OCI-M2 (cell line): Measurements from ENCODE around the gene ANKRD22.
"Not testable (repeated sequence)": the region's sequence is repeated elsewhere in the genome, so short reads cannot be mapped to it uniquely, and the experiment has no call there.

Experiments
- DNase-seq: peaks from one replicate; lab custom pipeline; 2025; ENCODE audit not compliant: unreplicated experiment; lab: John Stamatoyannopoulos, UW

ANKRD22 gene

DNA sequence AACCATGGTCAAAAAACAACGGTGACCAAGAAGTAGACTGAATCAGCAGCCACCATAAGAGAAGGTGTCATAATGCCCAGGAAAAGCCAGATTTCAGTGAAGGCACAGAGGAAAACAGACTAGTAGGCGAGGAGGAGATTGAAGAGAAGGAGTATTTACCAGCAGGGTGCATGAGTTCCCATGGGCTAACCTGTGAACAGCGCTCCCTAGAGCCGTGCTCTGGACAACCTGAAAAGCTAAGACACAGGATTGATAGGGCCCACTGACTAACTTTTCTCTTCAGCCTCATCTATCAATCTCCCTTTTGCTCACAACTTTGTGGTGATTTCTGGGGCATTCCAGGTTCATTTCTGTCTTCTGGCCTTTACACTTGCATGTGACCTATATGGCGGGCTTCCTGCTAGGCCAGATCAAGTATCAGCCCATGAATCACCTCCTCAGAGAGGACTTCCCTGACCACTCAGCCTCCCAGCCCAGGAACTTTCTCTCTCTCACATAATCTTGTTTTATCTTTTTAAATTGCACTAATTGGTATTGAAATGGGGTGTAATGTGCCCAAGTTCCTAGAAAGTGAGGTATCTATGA lies 12.8 kb downstream of the ANKRD22 start:
- no peak for DNase-seq

DNA sequence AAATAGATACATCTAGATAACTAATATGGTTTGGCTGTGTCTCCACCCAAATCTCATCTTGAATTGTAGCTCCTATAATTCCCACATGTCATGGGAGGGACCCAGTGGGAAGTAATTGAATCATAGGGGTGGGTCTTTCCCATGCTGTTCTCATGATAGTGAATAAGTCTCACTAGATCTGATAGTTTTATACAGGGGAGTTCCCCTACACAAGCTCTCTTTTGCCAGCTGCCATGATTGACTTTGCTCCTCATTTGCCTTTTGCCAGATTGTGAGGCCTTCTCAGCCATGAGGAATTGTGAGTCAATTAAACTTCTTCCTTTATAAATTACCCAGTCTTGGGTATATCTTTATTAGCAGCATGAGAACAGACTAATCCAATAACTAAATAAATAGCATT lies 14.0 kb downstream of the ANKRD22 start:
- DNase-seq: not testable (repeated sequence)

DNA sequence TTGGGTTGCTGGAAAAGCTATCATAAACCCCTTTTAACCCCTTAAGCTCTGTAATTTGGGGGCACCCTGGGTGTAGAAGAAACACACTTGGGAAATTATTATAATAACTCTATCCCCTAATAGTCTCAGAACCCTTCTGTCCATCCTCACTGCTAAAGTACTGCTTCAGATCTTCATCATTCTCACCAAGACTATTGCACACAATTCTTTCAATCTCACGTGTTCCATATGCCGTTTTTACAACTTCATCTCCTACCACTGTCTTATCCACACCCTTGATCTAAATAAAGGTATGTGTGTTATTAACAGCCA lies 15.8 kb downstream of the ANKRD22 start:
- DNase-seq: no peak

DNA sequence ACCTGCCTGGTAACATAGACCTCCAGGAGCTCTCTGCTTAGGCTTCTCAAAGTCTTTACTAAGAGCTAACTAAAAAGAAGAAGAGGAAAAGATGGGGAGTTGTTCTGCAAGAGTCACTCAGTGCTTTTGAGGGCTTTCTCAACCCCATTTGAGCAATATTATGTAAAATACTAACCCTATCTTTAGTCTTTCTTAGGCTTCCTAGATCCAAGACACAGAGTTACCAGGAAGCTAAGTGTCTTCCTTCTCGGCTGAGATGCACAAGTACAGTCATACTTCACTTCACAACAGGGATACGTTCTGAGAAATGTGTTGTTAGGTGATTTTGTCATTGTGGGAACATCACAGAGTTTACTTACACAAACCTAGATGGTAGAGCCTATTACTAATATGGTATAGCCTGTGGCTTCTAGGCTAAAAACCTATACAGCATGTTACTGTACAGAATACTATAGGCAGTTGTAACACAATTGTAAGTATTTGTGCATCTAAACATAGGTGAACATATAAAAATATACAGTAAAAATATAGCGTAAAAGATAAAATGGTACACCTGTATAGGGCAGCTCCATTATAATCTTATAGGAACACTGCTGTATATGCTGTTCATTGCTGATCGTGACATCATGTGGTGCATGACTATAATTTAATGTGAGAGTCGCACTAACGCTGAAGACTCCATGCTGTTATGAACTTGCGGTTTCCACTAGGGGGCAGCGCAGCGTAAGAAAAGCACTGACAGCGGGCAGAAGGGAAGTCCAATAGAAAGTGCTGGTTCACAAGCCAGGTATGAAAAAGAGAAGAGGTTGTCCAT lies 16.3 kb downstream of the ANKRD22 start:
- DNase-seq: peak; percentile 27

DNA sequence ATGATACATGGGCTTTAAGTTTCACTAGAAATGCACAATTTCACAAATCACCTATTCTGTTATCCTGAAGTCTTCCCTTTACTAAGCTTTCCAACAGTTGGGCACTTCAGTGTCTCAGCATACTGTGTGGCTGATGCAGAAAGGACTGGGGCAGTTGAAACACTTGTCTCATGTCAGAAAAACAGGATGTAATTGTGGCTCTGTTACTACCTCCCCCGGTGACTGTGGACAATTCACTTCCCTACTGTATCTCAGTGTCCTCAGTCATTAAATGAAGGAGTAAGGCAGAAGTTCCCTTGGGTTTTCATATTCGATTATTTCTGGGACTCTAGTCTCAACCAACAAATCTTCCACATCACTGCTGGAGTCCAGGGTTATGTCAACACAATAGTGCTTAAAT lies 17.9 kb downstream of the ANKRD22 start:
- DNase-seq: peak; percentile 76

DNA sequence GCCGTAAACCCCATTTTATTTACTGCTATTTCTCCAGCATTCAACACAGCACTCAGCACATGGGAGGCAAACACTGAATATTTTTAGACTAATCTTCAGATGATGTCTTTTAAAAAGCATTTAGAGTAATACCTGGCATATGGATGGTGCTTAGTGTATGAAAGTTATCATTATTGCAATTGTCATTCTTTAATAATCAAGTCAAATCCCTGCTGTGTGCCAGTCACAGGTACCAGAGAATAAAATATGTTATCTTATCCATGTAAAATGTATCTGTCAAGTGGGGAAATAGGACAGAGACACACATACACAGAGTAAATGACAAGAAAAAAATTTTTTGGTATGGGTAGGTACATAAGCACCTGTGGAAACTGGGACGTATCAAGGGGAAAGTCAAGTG lies 18.5 kb downstream of the ANKRD22 start:
- DNase-seq: no peak

DNA sequence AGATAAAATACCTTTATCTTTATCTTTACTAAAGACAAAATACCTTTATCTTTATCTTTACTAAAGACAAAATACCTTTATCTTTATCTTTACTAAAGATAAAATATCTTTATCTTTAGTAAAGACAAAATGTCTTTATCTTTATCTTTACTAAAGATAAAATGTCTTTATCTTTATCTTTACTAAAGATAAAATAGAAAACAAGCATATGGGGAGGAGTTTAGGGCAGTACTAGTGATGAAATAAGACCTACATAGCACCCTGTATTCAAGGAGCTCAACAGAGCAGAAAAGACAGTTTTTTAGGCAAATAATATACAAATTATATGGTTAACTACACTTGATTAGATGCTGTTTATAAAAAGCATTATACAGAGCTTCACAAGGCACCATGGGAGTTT lies 19.3 kb downstream of the ANKRD22 start:
- no peak for DNase-seq

DNA sequence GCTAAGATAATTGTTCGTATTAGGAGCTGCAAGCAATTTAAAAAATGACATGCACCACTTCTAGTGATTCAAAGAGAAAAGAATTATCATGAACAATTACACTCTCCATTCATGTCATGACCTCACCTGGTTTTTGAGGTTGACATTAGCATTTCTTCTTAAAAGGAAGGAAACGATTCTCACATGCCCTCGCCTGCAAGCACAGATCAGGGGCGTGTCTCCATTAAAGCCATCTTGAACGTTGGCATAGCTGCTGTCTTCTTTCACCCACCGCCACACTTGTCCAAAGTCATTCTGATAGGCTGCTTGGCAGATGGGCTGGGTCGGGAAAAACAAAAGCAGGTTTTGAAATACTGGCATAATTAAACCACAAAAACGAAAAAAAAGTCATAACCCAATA lies 19.9 kb downstream of the ANKRD22 start:
- DNase-seq: no peak

DNA sequence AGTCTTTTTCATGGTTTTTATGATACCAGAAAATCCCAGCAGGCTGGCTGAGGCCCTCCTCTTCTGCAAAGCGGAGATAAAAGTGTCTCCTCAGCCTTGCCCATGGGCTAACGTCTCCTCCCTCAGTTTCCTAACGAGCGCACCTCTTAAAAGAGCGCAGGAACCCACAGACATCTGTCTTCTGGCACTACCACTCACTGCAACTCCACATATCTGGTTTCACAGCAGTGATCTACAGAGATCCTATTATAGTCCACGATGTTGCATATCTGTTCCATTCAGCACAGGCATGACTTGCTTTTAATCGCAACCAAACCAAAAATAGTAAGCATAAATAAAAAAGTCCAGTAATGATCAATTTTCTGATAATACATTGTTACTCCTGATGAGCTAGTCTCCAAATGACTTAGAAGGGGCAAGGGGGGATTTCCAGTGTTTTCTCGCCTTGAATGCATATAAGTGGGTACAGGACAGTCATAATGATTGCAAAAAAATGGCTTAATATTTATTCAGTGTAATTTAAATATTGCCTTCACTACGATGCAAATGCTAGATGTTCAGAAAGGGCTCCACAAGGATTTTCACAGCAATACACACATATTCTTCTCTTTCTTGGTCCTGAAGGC lies 20.9 kb downstream of the ANKRD22 start:
- no peak for DNase-seq

DNA sequence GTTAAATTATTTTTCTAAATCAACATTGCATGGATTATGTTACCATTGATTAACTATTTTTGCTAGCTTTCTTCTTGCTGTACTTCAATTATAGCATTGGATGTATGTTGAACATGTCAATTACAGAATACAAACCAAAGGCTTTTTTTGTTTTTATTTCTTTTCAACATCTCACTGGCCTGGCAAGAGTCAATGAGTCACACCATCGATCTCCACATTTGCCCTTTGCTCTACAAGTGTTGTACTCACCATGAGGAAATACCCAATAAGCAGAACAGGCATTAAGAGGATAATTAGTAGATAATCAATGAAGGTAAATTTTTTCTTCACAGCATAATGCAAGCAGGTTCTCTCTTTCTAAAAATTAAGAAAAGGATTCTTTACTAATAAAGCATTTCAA lies 23.3 kb downstream of the ANKRD22 start:
- DNase-seq: no peak

DNA sequence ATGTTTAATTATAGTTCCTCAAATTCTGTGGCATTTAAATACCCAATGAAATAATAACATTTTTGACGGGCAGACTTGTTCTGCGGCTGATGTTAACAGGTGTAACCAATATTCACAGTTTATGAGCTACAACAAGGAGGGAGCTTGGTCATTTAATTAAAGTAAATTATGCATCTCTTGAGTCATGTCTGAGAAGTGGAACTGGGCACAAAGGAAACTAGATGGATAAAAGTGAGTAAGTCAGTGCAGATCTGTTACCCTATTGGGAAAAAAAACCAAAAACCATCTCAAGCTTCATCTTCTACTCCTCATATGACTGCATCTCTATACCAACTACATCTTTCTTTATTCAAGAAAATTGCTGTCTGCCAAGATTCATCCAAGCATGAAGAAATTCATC lies 24.0 kb downstream of the ANKRD22 start:
- DNase-seq: no peak

DNA sequence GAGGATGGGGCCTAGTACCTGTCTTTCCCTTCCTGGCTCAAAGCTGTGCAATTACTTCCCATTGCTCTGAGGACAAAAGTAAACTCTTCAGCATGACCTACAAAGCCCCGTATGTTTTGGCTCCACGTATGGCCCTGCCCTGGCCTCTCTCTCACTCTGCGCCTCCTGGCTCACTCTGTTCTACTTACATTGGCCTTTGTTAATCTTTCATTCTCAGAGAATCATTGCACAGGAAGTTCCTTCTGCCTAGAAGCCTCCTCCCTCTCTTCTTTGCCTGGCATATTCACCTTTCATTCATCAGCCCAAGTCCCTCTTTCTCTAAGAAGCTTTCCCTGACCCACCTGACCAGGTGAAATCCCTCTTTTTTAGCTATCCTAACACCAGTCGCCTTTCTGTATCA lies 25.3 kb downstream of the ANKRD22 start:
- DNase-seq: no peak

DNA sequence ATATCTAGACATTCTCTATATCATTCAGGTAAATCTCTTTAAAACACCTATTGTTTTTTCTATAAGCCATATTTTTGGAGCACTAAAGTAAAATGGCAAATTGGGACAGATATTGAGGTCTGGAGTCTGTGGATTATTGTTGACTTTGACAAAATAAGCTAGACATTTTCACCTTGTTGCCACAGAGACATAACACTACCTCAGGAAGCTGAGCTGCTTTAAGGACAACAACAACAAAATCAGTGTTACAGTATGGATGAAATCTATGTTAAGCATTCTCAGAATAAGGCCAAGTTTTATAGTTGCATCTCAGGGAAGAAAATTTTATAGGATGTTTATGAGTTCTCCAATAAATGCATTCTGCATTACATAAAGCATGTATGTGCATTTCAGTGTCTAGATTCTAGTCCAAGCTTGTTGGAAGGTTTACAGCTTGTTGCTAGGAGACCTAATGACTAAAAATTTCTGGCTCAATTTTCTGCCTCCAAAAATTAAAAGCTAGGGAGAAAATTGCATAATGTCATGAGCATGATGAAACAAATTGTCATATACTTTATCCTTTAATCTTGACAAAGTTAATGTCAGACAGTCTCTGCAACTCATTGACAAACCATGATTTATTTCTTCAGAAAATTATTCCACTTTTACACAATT lies 30.8 kb downstream of the ANKRD22 start:
- DNase-seq: no peak

DNA sequence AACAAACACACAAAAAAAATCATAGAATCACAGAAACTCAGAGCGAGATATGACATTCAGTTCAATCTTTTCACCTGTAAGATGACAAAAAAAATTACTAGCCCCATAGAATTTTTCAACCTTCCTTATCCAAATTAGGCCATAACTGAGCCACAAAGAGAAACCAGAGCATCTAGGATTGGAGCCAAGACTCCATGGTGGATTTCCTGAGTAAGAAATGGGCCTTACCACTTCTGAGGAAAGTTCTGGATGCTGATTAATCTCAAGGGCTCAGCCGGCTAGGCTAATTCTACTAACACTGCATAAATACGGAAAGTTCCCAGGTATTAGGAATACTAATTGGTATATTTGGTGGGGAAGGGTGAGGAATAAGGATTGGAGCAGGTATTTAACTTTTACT lies 32.4 kb downstream of the ANKRD22 start:
- no peak for DNase-seq

DNA sequence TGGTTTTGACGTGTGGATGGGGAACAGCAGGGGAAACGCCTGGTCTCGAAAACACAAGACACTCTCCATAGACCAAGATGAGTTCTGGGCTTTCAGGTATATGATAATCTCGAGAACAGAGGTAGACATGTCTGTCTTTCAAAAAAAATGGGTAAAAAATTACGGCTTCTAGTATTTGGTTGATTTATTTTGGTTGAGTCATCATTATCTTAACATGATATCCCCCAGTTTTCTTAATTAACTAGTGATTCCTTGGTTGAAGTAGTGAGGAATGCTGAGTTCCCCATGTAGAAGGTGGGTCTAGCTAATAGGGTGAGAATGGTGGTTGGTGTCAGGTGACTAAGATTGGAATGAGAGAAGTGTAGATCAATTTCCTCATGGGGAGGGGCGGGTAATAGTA lies 38.4 kb downstream of the ANKRD22 start:
- no peak for DNase-seq

DNA sequence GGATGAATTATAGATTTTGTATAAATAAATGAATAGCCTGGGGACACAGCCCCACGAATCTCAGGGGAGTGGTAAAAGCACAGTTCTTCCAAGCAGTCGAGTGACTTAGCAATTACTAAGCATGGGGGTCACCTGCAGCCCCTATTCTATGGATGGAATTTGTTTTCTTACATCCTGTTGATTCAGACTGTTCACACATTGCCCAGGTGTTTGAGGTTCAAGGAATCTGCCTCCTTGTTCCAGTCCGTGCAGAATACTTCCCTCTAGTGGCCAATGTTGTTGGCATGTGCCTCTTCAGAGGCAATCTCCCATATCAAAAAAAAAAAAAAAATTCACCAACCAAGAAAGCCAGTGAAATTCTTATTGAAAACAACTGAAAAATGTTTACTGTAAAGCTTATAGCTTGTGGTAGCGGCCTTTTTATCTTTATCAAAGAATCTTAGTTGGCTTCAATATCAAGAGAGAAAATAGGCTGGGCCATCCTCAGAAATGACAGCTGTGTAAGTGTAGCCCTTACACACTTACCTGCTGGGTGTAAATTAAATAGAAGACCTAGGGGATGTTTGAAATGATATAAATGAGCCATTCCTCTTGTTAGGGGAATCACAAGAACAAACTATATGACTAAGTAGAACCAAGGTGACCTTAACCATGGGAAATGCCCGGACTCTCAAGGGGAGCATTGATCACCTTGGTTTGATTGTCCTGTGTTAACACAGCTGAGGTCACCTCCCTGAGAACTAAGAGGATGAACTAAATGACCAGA lies 41.3 kb downstream of the ANKRD22 start:
- no peak for DNase-seq

DNA sequence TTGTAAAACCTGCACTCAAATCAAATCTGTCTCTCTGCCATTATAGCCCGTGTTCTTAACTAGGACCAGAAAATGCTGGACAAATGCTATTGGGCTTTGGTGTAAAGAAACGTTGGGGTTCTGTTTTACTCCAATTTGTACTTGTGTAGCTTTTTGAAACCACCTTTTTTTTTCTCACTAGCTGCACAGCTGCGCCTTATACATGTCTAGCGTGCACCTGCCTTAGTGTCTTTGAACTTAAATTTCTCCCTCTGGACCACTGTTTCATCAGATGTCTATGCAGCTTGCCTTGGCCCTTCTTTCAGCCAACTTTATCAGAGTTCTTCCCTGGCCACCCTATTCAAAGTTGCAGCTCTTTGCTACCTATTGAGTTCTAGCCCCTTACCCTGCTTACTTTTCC lies 42.0 kb downstream of the ANKRD22 start:
- DNase-seq: no peak

DNA sequence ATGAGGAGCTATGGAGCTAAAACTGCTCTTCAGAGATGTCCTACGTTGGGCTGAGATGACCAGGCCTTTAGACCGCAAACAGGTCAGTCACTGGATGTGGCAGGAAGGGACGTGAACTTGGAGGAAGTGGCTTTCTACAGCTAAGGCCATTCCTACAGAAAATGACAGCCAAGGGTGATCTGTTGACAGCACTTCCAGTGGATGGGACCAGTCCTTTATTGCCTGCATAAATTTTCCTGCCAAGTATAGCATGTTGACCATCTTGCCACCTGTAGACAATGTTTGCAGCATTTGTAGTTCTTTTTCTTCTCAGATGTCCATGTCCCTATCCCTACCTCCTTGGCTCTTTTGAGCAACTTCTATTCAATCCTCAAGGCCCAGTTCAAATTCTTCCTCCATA lies 45.7 kb downstream of the ANKRD22 start:
- no peak for DNase-seq

DNA sequence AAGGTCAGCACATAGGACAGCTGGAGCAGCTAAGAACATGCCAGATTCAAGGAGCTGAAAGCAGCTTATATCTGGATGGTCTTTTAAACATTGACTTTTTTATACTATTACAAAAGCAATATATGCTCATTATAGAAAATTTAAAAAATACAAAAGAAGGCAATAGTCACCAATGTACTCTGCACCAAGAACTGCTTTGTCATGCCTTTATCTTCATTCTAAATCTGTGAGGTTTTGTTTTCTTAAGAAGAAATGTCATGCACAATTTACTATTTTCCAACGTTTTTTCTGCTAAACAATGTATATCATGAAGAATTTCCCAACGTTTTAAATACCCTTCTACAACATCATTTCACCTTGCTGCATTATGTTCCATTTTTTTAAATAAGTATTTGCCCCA lies 46.3 kb downstream of the ANKRD22 start:
- no peak for DNase-seq

DNA sequence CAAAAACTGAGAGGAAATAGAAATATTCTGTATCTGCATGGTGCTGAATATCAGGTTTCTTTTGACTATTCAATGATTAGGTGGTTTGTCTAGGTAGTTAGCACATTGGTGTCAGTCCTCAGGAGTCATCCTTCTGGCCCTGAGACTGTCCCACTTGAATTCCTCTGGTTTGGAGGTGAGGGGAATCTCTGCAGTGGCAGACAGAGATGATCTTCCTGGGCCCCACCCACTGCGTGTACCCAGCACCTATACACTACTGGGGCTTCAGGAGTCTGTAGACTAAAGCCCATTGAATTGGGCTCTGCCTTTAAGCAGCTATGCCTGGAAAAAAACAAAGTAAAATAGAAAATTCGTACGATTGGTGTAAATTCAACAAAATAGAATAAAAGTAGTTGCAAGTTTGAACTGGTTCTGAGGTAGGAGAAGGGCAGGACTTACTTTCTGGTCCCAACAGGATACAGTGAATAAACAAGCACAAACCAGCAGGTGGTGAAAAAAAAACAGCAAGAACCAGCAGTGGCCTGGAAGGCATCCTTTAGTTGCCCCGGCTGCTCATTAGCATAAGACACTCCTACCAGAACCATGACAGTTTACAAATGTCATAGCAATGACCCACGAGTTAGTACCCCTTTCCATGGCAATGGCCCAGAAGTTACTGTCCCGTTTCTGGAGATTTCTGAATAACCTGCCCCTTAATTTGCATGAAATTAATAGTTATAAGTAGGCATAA lies 47.4 kb downstream of the ANKRD22 start:
- DNase-seq: no peak

DNA sequence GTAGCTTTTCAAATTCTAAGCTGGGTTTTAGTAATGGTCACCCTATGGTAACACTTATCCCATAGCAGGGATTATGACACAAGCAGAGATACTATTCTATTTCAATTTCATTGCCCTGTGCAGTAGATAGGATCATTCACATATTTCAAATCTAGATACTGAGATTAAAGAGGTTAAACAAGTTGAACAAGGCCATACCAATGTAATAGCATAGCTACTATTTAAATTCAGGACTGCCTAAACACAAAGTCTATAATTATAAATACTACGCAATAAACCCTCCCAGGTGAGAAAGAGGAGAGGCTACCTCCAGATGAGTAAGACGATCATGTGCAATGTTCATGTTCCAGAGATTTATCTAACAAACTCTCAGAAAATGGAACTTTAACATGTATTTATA lies 48.0 kb downstream of the ANKRD22 start:
- no peak for DNase-seq
